Skeletal muscle cell (primary cell): Measurements from ENCODE around the gene GOLGA8R.
"Not testable (repeated sequence)": the region's sequence is repeated elsewhere in the genome, so short reads cannot be mapped to it uniquely, and the experiment has no call there.

Experiments
- DNase-seq: peaks from one replicate; pipeline ENCODE4 v3.0.0-alpha.2; 2010; ENCODE audit warnings: low read depth
- H3K4me3 ChIP-seq: 2 replicates; pipeline ENCODE4 v1.5.1; 2011; ENCODE audit warnings: low read depth, mild to moderate bottlenecking, control low read depth, low read length, moderate library complexity

Gene GOLGA8R

DNA sequence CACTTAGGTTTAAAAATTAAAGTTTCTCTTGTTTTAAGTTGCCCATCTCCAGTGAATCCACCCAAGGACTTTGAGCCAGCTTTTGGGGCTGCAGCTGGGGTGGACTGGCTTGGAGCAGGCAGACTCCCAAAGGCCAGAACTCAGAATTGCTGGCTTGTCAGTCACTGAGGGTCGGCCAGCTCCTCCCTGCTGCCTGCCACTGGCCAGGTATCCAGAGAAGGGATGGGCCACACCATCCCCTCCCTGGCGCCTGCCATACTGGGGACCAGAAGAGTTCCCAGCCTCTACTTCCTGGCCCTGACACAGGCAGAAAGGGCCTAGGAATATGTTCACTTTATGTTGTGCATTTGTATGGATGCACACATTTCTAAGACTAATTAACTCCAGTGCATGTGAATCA lies 53.1 kb downstream of the GOLGA8R start:
- not testable (repeated sequence) for H3K4me3 ChIP-seq, DNase-seq

DNA sequence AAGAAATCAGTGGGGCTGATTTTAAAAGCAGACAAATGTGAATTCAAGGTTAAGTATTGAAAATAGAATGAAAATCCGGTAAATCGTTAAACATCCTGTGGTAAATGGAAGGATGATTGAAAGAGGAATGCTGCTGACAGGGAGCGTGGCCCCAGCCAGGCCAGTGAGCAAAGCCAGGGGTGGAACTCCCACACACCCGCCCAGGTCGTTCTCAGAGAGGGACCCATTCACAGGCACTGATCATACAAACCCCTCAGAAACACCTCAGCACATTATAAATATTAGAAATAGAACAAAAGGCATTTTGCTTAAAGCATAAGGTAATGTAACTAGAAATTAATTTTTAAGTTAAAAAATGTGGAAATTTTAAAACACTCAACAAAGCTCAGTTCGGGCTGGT lies 59.0 kb downstream of the GOLGA8R start:
- not testable (repeated sequence) for H3K4me3 ChIP-seq

More for the DNA sequence above, 59.0 kb downstream of the GOLGA8R start:
- not testable (repeated sequence) for DNase-seq
